OCI-LY3 (cell line): ENCODE data around the gene PIK3C2G.

Source experiments
- H2AFZ ChIP-seq: fragments of 200-600, 300-600 bp; shearing (Covaris generic); 2 replicates; pipeline ENCODE4 v1.6.0; 2014; ENCODE audit warnings: antibody characterized with exemption, low read depth, low read length
- H3K27ac ChIP-seq: fragments of 200-600, 300-600 bp; sonication (generic); 2 replicates; pipeline ENCODE4 v1.5.1; 2014; ENCODE audit warnings: mild to moderate bottlenecking, low read length, moderate library complexity, mixed read lengths
- H3K27me3 ChIP-seq: fragments of 200-600, 300-600 bp; sonication (generic); 2 replicates; pipeline ENCODE4 v1.6.1; 2014; ENCODE audit warnings: low read depth, low read length, mixed read lengths
- H3K36me3 ChIP-seq: fragments of 200-600, 300-600 bp; sonication (generic); replicated peaks from 2 replicates; pipeline ENCODE3; 2014; ENCODE audit warnings: low read depth, low read length, mixed read lengths
- H3K4me1 ChIP-seq: fragments of 300-600, 200-600 bp; sonication (generic); 2 replicates; pipeline ENCODE4 v1.6.1; 2014; ENCODE audit warnings: low read length, mixed read lengths
- H3K4me2 ChIP-seq: fragments of 200-600, 300-600 bp; sonication (generic); 2 replicates; pipeline ENCODE4 v1.6.1; 2014; ENCODE audit warnings: low read length, mixed read lengths
- H3K4me3 ChIP-seq: fragments of 300-600, 200-600 bp; sonication (generic); 2 replicates; pipeline ENCODE4 v1.5.1; 2014; ENCODE audit warnings: antibody characterized with exemption, mild to moderate bottlenecking, low read length, moderate library complexity
- H3K79me2 ChIP-seq: fragments of 300-600, 200-600 bp; shearing (Covaris generic); 2 replicates; pipeline ENCODE4 v1.6.1; 2014; ENCODE audit warnings: mild to moderate bottlenecking, low read length, mixed read lengths
- H3K9ac ChIP-seq: fragments of 300-600, 200-600 bp; shearing (Covaris generic); 2 replicates; pipeline ENCODE4 v1.6.0; 2014; ENCODE audit warnings: mild to moderate bottlenecking, low read length, moderate library complexity
- H3K9me3 ChIP-seq: fragments of 200-600, 300-600 bp; shearing (Covaris generic); 2 replicates; pipeline ENCODE4 v1.6.1; 2014; ENCODE audit warnings: low read length, mixed read lengths; ENCODE audit not compliant: insufficient read depth
- H4K20me1 ChIP-seq: fragments of 200-600, 300-600 bp; sonication (generic); 2 replicates; pipeline ENCODE4 v1.6.1; 2016; ENCODE audit warnings: low read length, mixed read lengths; ENCODE audit not compliant: insufficient read depth
- EZH2phosphoT487 ChIP-seq: fragments of 200-600 bp; shearing (Covaris generic); IDR thresholded peaks from 2 replicates; pipeline ENCODE4 v1.6.1; 2018; ENCODE audit warnings: antibody characterized with exemption, mixed run types, low read depth
- TF ChIP-seq, protein P1 (sequence below): fragments of 200-600, 300-600 bp; sonication (generic); IDR thresholded peaks from 2 replicates; pipeline ENCODE4 v1.5.1; 2014; ENCODE audit warnings: antibody characterized with exemption, low read length, low read depth

Gene PIK3C2G

GRCh38 chr12:18479256-18479655, 217.9 kb downstream of the PIK3C2G start:
- Histone ChIP-seq H3K36me3 (no peaks in the 10 kb centered on the region), H3K4me2 (no peak overlapping the region), H3K4me3 (no peak overlapping the region), H3K27ac (no peak overlapping the region), H3K9ac (no peak overlapping the region), H3K27me3 (no peaks in the 10 kb centered on the region), H2AFZ (no peak overlapping the region), H3K4me1 (no peaks in the 10 kb centered on the region), H3K9me3 (no peaks in the 10 kb centered on the region), H4K20me1 (no peaks in the 10 kb centered on the region), H3K79me2 (no peaks in the 10 kb centered on the region)
- TF ChIP-seq, protein P1, sequence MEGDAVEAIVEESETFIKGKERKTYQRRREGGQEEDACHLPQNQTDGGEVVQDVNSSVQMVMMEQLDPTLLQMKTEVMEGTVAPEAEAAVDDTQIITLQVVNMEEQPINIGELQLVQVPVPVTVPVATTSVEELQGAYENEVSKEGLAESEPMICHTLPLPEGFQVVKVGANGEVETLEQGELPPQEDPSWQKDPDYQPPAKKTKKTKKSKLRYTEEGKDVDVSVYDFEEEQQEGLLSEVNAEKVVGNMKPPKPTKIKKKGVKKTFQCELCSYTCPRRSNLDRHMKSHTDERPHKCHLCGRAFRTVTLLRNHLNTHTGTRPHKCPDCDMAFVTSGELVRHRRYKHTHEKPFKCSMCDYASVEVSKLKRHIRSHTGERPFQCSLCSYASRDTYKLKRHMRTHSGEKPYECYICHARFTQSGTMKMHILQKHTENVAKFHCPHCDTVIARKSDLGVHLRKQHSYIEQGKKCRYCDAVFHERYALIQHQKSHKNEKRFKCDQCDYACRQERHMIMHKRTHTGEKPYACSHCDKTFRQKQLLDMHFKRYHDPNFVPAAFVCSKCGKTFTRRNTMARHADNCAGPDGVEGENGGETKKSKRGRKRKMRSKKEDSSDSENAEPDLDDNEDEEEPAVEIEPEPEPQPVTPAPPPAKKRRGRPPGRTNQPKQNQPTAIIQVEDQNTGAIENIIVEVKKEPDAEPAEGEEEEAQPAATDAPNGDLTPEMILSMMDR = no peak
- TF ChIP-seq EZH2phosphoT487 = no peak

GRCh38 chr12:18482601-18483120, 221.3 kb downstream of the PIK3C2G start:
- no peak overlapping the region for H3K9ac ChIP-seq
- no peak overlapping the region for H3K4me2 ChIP-seq
- H3K4me1 ChIP-seq = no peaks in the 10 kb centered on the region
- no peaks in the 10 kb centered on the region for H4K20me1 ChIP-seq
- TF ChIP-seq, protein P1 = no peak
- TF ChIP-seq EZH2phosphoT487 = no peak
- H3K4me3 ChIP-seq = no peak overlapping the region
- H3K36me3 ChIP-seq = no peaks in the 10 kb centered on the region
- H3K27ac ChIP-seq = no peak overlapping the region
- no peaks in the 10 kb centered on the region for H3K9me3 ChIP-seq
- no peaks in the 10 kb centered on the region for H3K79me2 ChIP-seq
- no peaks in the 10 kb centered on the region for H3K27me3 ChIP-seq
- no peak overlapping the region for H2AFZ ChIP-seq

- H3K9ac ChIP-seq = no peak overlapping the region
- no peaks in the 10 kb centered on the region for H3K27me3 ChIP-seq
- H3K4me2 ChIP-seq = no peak overlapping the region
- no peak overlapping the region for H2AFZ ChIP-seq
- H3K79me2 ChIP-seq = no peaks in the 10 kb centered on the region
- H4K20me1 ChIP-seq = no peaks in the 10 kb centered on the region
- H3K4me1 ChIP-seq = no peaks in the 10 kb centered on the region
- no peak for TF ChIP-seq EZH2phosphoT487
- TF ChIP-seq, protein P1 = no peak
- no peaks in the 10 kb centered on the region for H3K9me3 ChIP-seq
- no peaks in the 10 kb centered on the region for H3K36me3 ChIP-seq
- no peak overlapping the region for H3K4me3 ChIP-seq
- no peak overlapping the region for H3K27ac ChIP-seq
Measured at GRCh38 chr12:18483698-18484325, 222.5 kb downstream of the PIK3C2G start.

DNA sequence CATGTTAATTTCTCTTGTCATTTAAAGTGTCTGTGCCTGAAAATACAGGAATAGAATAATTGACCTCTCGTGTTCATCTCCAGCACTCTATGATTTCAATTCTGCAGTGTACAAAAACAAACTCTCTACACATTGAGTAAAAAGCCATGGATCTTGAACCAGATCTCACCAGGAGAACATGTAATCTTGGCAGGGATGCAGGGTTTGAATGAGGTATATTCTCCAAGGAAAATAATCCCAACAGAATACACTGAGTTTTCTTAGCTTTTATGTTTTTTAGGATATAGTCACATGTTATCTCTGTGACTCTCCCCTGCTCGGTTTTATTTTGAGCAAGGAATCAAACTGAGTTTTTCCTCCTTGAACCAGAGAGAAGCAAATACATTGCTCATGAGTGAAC, 224.7 kb downstream of the PIK3C2G start:
- no peaks in the 10 kb centered on the region for H3K9me3 ChIP-seq
- no peaks in the 10 kb centered on the region for H3K4me1 ChIP-seq
- H4K20me1 ChIP-seq = no peaks in the 10 kb centered on the region
- no peak overlapping the region for H2AFZ ChIP-seq
- H3K27ac ChIP-seq = no peak overlapping the region
- no peak overlapping the region for H3K4me2 ChIP-seq
- no peaks in the 10 kb centered on the region for H3K27me3 ChIP-seq
- H3K9ac ChIP-seq = no peak overlapping the region
- H3K4me3 ChIP-seq = no peak overlapping the region
- H3K79me2 ChIP-seq = no peaks in the 10 kb centered on the region
- TF ChIP-seq EZH2phosphoT487 = no peak
- TF ChIP-seq, protein P1 = no peak
- H3K36me3 ChIP-seq = no peaks in the 10 kb centered on the region
